Neuron (in vitro differentiated cells): ENCODE measurements around the gene TRAPPC4.
"Not testable (repeated sequence)": the region's sequence is repeated elsewhere in the genome, so short reads cannot be mapped to it uniquely, and the experiment has no call there.

Source experiments
- H2AFZ ChIP-seq: one replicate; pipeline ENCODE4 v1.6.1; 2013; ENCODE audit warnings: low read depth, mild to moderate bottlenecking, inconsistent platforms, low read length, moderate library complexity
- H3K27me3 ChIP-seq: one replicate; pipeline ENCODE4 v1.6.1; 2013; ENCODE audit warnings: low read length; ENCODE audit not compliant: insufficient read depth
- H3K36me3 ChIP-seq: one replicate; pipeline ENCODE4 v1.6.1; 2013; ENCODE audit warnings: low read length; ENCODE audit not compliant: insufficient read depth
- H3K4me1 ChIP-seq: one replicate; pipeline ENCODE4 v1.6.1; 2013; ENCODE audit warnings: low read length; ENCODE audit not compliant: insufficient read depth
- H3K4me3 ChIP-seq: 2 replicates; pipeline ENCODE4 v1.5.1; 2013; ENCODE audit warnings: mild to moderate bottlenecking, low read length, moderate library complexity
- H3K9me3 ChIP-seq: one replicate; pipeline ENCODE4 v1.6.1; 2013; ENCODE audit warnings: low read length

Gene TRAPPC4

GRCh38 chr11:118997627-118998387, 20.8 kb upstream of the TRAPPC4 start, which contains the start of gene CENATAC:
Gene CENATAC, plus strand, starts transcription at chr11:118998138. Its CDS starts 60 bp downstream, at chr11:118998198.
- peaks cover 12% of the 10 kb centered on the region for H3K36me3 ChIP-seq
- H2AFZ ChIP-seq, result peak within 1 kb of the TSS; percentile 48
- no peaks in the 10 kb centered on the region for H3K27me3 ChIP-seq
- no peaks in the 10 kb centered on the region for H3K9me3 ChIP-seq
- peaks cover 17% of the 10 kb centered on the region for H3K4me1 ChIP-seq
- H3K4me3 ChIP-seq, result peak within 1 kb of the TSS; percentile 81

GRCh38 chr11:118998388-118998717, 20.2 kb upstream of the TRAPPC4 start:
- peaks cover 17% of the 10 kb centered on the region for H3K4me1 ChIP-seq
- H2AFZ ChIP-seq, result peak overlapping the region; percentile 48
- no peaks in the 10 kb centered on the region for H3K27me3 ChIP-seq
- H3K4me3 ChIP-seq, result peak overlapping the region; percentile 81
- no peaks in the 10 kb centered on the region for H3K9me3 ChIP-seq
- H3K36me3 ChIP-seq, result peaks cover 12% of the 10 kb centered on the region

GRCh38 chr11:118998822-118999221, 19.7 kb upstream of the TRAPPC4 start:
- peaks cover 17% of the 10 kb centered on the region for H3K4me1 ChIP-seq
- peaks cover 12% of the 10 kb centered on the region for H3K36me3 ChIP-seq
- H2AFZ ChIP-seq, result no peak overlapping the region
- H3K9me3 ChIP-seq, result no peaks in the 10 kb centered on the region
- H3K27me3 ChIP-seq, result no peaks in the 10 kb centered on the region
- H3K4me3 ChIP-seq, result peak overlapping the region; percentile 81

DNA sequence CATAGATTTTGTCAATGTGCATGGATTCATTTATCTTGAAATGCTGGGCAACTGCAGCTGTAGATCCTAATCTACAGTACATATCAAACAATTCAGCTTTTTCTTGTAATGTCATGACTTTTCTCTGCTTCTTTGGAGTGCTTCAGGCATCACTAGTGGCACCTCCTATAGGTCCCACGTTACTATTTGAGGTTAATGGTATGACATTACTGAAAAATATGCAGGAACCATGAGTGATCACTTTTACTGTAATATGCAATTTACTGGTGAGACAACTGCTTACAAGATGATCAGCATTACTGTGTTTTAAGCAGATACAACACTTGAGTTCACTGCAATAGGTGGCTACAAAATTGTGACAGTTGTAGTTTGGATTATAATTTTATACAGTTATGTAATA, 17.7 kb upstream of the TRAPPC4 start:
- H2AFZ ChIP-seq, result no peak overlapping the region
- no peak overlapping the region for H3K4me3 ChIP-seq
- peaks cover 17% of the 10 kb centered on the region for H3K4me1 ChIP-seq
- no peaks in the 10 kb centered on the region for H3K9me3 ChIP-seq
- no peaks in the 10 kb centered on the region for H3K27me3 ChIP-seq
- peaks cover 19% of the 10 kb centered on the region for H3K36me3 ChIP-seq

- Histone ChIP-seq H3K4me3 (no peak overlapping the region), H3K27me3 (no peaks in the 10 kb centered on the region), H3K9me3 (no peaks in the 10 kb centered on the region), H3K36me3 (peaks cover 17% of the 10 kb centered on the region), H3K4me1 (no peaks in the 10 kb centered on the region), H2AFZ (no peak overlapping the region)
Measured at GRCh38 chr11:119006656-119007055, 11.9 kb upstream of the TRAPPC4 start.

GRCh38 chr11:119011476-119012053, 7.0 kb upstream of the TRAPPC4 start:
- H3K4me1 ChIP-seq, result peaks cover 1% of the 10 kb centered on the region
- no peak overlapping the region for H3K4me3 ChIP-seq
- no peak overlapping the region for H2AFZ ChIP-seq
- no peaks in the 10 kb centered on the region for H3K9me3 ChIP-seq
- peaks cover 49% of the 10 kb centered on the region for H3K36me3 ChIP-seq
- H3K27me3 ChIP-seq, result no peaks in the 10 kb centered on the region

DNA sequence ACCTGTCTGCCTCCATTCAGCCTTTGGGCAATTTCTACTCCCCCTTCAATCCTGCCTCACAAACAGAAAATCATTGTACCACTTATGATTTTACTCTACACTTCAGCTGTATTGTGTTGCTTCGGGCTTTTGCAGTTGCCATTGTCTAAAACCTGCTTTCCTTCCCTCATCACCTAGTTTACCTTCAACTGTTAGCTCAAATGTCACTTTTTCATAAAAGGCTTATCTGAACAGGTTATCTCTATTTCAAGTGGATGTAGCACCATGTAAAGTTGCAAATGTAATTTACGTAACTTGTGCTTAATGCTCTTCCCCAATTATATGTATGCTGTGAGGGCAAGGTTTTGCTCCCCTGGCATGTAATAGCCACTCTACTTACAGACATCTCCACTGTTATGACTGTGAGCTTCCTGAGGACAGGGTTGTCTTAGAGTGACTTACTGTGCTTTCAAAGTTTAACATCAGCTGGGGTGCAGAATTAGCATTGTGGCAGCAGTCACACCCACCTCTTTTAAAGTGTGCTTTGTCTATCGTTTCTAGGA, 5.9 kb upstream of the TRAPPC4 start:
- peaks cover 48% of the 10 kb centered on the region for H3K36me3 ChIP-seq
- no peaks in the 10 kb centered on the region for H3K27me3 ChIP-seq
- H3K9me3 ChIP-seq, result no peaks in the 10 kb centered on the region
- peaks cover 11% of the 10 kb centered on the region for H3K4me1 ChIP-seq
- no peak overlapping the region for H2AFZ ChIP-seq
- H3K4me3 ChIP-seq, result no peak overlapping the region

GRCh38 chr11:119014209-119014924, 4.2 kb upstream of the TRAPPC4 start:
- Histone ChIP-seq H3K4me1 (peaks cover 11% of the 10 kb centered on the region), H2AFZ (no peak overlapping the region), H3K36me3 (peaks cover 48% of the 10 kb centered on the region), H3K27me3 (no peaks in the 10 kb centered on the region), H3K4me3 (no peak overlapping the region), H3K9me3 (no peaks in the 10 kb centered on the region)

DNA sequence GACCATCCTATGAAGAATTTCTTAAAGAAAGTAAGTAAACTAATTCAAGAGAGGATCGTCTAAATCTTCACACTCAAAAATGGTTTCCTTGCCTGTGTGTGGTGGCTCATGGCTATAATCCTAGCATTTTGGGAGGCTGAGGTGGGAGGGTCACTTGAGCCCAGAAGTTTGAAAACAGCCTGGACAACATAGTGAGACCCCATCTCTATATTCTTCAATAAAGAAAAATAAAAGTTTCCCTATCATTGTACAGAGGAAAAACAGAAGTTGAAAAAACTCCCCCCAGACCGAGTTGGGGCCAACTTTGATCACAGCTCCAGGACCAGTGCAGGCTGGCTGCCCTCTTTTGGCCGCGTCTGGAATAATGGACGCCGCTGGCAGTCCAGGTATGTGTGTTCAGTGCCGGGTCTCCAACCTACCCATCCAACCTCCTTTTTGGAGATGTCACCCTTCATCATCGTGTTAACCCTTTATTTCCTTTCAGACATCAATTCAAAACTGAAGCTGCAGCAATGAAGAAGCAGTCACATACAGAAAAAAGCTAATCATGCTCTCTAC, 3.4 kb upstream of the TRAPPC4 start:
- H3K4me3 ChIP-seq, result no peak overlapping the region
- no peaks in the 10 kb centered on the region for H3K9me3 ChIP-seq
- H3K27me3 ChIP-seq, result no peaks in the 10 kb centered on the region
- H2AFZ ChIP-seq, result no peak overlapping the region
- H3K36me3 ChIP-seq, result peaks cover 48% of the 10 kb centered on the region
- peaks cover 17% of the 10 kb centered on the region for H3K4me1 ChIP-seq

- Histone ChIP-seq H3K27me3 (no peaks in the 10 kb centered on the region), H2AFZ (no peak overlapping the region), H3K4me3 (peak overlapping the region; percentile 94), H3K4me1 (peaks cover 20% of the 10 kb centered on the region), H3K9me3 (no peaks in the 10 kb centered on the region), H3K36me3 (peaks cover 52% of the 10 kb centered on the region)
Measured at GRCh38 chr11:119016216-119017009, 2.2 kb upstream of the TRAPPC4 start.

GRCh38 chr11:119017377-119017776, 1.2 kb upstream of the TRAPPC4 start:
- peaks cover 57% of the 10 kb centered on the region for H3K36me3 ChIP-seq
- not testable (repeated sequence) for H3K9me3 ChIP-seq, H2AFZ ChIP-seq, H3K27me3 ChIP-seq
- H3K4me3 ChIP-seq, result peak overlapping the region; percentile 94
- H3K4me1 ChIP-seq, result peaks cover 20% of the 10 kb centered on the region

DNA sequence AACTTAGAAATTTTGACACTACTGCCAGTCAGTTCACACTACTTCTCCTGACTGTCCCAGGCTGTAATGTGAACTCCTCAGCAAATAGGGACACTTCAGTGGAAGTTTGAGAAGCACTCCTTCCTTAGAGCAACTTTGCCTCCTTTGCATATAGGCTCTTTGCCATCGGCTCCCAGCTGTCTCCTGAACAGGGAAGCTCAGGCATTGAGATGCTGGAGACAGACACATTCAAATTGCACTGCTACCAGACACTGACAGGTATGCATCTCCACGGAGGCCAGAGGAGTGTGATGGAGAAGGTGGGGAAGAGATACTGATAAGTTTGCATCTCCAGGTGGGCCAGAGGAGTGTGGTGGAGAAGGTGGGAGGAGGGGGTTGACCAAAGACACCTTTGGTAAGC, 1.4 kb downstream of the TRAPPC4 start:
- no peak overlapping the region for H2AFZ ChIP-seq
- H3K4me3 ChIP-seq, result peak overlapping the region; percentile 94
- H3K4me1 ChIP-seq, result peaks cover 20% of the 10 kb centered on the region
- peaks cover 59% of the 10 kb centered on the region for H3K36me3 ChIP-seq
- no peaks in the 10 kb centered on the region for H3K9me3 ChIP-seq
- H3K27me3 ChIP-seq, result no peaks in the 10 kb centered on the region
